Memory B cell (primary cell): ENCODE data around the gene LAMC1.

ENCODE experiments used
- ATAC-seq: fragments of 150-1000 bp; cut with Tn5 transposase; 2 replicates; pipeline ENCODE4 v1.10.0; 2021; ENCODE audit warnings: low read depth, mild to moderate bottlenecking, moderate library complexity
- DNase-seq, 2 donors: peaks; one replicate each; pipeline ENCODE4 v3.0.0; 2022; ENCODE audit warnings: low spot score in 2 of 2
- H3K27ac Mint-ChIP-seq: one replicate; pipeline ENCODE4 v1.8.0; 2022; ENCODE audit warnings: mild to moderate bottlenecking, moderate library complexity, mixed read lengths
- H3K27me3 Mint-ChIP-seq: one replicate; pipeline ENCODE4 v1.8.0; 2022; ENCODE audit warnings: mixed read lengths
- H3K36me3 Mint-ChIP-seq: one replicate; pipeline ENCODE4 v1.8.0; 2022; ENCODE audit warnings: mild to moderate bottlenecking, mixed read lengths
- H3K4me1 Mint-ChIP-seq: one replicate; pipeline ENCODE4 v1.8.0; 2022; ENCODE audit warnings: mixed read lengths
- H3K4me3 Mint-ChIP-seq: one replicate; pipeline ENCODE4 v1.8.0; 2022; ENCODE audit warnings: mild to moderate bottlenecking, moderate library complexity, mixed read lengths
- H3K9me3 Mint-ChIP-seq: one replicate; pipeline ENCODE4 v1.8.0; 2022; ENCODE audit warnings: mixed read lengths

LAMC1 gene

DNA sequence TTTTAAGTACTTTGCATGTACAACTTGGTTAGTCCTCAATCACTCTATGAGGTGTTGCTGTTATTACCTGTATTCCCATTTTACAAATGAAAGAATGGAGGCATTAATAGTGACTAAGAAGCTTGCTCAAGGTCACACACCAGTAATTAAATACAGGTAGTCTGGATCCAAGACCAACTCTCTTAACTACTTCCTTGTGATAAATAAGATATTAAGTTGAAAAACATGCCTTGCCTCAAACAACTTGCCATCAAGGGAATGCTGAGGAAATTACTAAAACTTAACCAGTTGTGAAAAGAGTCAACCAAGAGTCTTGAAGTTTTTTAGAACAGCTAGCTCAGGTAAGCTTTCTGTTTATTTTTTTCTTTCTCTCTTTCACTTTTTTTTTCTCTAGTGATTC is 21.0 kb upstream of the LAMC1 start:
- ATAC-seq (no peak), DNase-seq (no peak)
- H3K4me3 Mint-ChIP-seq, result no peak overlapping the region
- H3K4me1 Mint-ChIP-seq, result no peaks in the 10 kb centered on the region
- H3K27ac Mint-ChIP-seq, result no peak overlapping the region
- no peaks in the 10 kb centered on the region for H3K9me3 Mint-ChIP-seq
- H3K36me3 Mint-ChIP-seq, result no peaks in the 10 kb centered on the region
- peaks cover 11% of the 10 kb centered on the region for H3K27me3 Mint-ChIP-seq

DNA sequence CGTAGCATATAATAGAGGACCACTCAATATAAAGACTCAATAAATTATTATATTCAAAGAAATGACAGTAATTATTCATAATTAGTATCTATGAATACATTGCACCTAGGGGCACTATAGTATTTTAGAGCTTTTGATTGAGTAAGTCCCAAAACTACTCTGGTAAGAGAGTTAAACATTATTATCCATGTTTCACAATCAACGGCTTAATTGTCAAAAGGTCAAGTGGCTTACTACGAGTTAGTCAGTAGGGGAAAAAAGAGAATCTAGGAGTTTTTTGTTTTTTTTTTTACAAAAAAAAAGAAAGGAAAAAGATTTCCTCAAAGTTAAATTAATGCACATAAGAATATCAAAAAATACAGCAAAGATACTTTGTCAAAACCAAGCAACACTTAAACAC is 20.4 kb upstream of the LAMC1 start:
- Mint-ChIP-seq H3K36me3 (no peaks in the 10 kb centered on the region), H3K4me3 (no peak overlapping the region), H3K4me1 (no peaks in the 10 kb centered on the region), H3K27ac (no peak overlapping the region), H3K9me3 (no peaks in the 10 kb centered on the region), H3K27me3 (peaks cover 13% of the 10 kb centered on the region)
- DNase-seq (no peak), ATAC-seq (no peak)

DNA sequence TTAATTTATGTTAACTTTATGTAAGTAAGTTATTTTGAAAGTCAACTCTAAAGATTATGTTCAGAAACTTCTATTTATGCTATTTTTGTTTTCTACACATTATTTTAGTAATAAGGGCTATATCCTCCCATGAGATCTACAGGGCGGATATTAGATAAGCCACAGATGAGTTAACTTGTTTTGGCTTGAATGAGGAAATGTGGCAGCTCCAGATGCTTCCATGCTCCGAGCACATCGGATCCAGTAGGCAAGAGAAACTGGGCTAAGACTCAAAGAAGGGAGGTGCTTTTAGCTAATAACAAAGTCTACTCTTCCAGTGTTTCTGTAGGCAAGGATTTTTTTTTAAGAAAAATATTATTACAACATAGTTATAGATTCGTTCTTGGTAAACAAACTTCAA is 20.0 kb upstream of the LAMC1 start:
- Mint-ChIP-seq H3K27me3 (peaks cover 13% of the 10 kb centered on the region), H3K4me3 (no peak overlapping the region), H3K27ac (no peak overlapping the region), H3K4me1 (no peaks in the 10 kb centered on the region), H3K36me3 (no peaks in the 10 kb centered on the region), H3K9me3 (no peaks in the 10 kb centered on the region)
- DNase-seq (no peak), ATAC-seq (no peak)

DNA sequence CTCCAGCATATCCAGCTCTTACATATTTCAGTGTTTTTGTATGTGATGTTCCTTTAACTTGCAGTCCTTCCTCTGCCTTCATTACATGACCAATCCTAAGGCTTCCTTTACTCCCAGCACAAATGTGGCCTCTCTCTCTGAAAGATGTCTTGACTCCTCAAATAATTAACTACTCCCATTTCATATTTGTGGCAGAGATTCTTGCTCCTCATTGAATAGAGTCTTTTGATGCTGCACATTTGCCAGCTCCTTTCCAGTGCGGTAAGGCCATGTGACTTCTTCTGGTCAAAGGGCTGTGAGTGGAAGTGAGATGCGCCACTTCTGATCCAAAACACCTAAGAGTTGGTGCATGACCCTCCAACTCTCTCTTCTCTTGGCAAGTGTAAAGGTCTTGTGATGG is 19.1 kb upstream of the LAMC1 start:
- Mint-ChIP-seq H3K4me1 (no peaks in the 10 kb centered on the region), H3K4me3 (no peak overlapping the region), H3K36me3 (no peaks in the 10 kb centered on the region), H3K27me3 (peaks cover 13% of the 10 kb centered on the region), H3K27ac (no peak overlapping the region), H3K9me3 (no peaks in the 10 kb centered on the region)
- ATAC-seq (no peak), DNase-seq (no peak)

DNA sequence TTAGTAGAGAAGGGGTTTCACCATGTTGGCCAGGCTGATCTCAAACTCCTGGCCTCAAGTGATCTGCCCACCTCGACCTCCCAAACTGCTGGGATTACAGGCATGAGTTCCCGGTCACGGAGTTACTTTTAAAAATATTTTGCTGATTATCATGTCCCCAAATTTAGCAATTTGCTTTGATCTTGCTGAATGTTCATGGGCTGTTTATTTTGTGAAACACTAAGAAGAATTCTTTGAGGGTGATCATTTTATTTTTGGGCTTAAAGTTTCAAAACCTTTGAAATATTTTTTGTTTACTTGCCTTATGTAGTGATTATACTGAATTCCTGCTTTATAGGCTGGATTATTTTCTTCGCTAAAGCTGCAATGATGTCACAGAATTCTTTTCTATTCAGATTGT is 11.4 kb upstream of the LAMC1 start:
- no peak overlapping the region for H3K4me3 Mint-ChIP-seq
- no peak for ATAC-seq
- peaks cover 8% of the 10 kb centered on the region for H3K27me3 Mint-ChIP-seq
- no peak overlapping the region for H3K27ac Mint-ChIP-seq
- DNase-seq, result no peak
- H3K36me3 Mint-ChIP-seq, result no peaks in the 10 kb centered on the region
- peaks cover 8% of the 10 kb centered on the region for H3K9me3 Mint-ChIP-seq
- H3K4me1 Mint-ChIP-seq, result no peaks in the 10 kb centered on the region

DNA sequence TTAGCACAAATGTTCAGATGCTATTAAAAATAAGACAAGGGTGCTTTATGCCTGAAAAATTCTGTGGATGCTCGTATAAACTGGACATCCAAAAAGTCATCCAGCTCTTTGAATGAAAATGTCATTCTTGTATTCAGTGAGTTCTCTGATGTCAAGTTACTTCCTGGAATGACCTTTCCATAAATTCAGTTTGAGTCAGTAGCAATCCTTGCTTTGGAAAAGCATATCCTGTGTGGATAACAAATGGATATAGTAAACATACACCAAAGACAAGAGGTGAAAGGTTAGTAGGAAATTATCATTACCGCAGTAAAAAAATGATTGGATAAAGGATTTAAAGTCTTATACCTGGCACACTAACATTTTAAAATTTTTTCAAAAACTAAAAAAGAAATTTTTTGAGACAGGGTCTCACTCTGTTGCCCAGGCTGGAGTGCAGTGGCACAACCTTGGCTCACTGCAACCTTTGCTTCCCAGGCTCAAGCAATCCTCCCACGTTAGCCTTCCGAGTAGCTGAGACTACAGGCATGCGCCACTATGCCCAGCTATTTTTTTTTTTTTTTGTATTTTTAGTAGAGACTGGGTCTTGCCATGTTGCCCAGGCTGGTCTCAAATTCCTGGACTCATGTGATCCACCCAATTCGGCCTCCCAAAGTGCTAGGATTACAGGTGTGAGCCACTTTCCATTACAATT is 10.8 kb upstream of the LAMC1 start:
- Mint-ChIP-seq H3K4me3 (no peak overlapping the region), H3K36me3 (no peaks in the 10 kb centered on the region), H3K27ac (no peak overlapping the region), H3K27me3 (peaks cover 7% of the 10 kb centered on the region), H3K4me1 (no peaks in the 10 kb centered on the region), H3K9me3 (peaks cover 8% of the 10 kb centered on the region)
- ATAC-seq, result no peak
- no peak for DNase-seq

DNA sequence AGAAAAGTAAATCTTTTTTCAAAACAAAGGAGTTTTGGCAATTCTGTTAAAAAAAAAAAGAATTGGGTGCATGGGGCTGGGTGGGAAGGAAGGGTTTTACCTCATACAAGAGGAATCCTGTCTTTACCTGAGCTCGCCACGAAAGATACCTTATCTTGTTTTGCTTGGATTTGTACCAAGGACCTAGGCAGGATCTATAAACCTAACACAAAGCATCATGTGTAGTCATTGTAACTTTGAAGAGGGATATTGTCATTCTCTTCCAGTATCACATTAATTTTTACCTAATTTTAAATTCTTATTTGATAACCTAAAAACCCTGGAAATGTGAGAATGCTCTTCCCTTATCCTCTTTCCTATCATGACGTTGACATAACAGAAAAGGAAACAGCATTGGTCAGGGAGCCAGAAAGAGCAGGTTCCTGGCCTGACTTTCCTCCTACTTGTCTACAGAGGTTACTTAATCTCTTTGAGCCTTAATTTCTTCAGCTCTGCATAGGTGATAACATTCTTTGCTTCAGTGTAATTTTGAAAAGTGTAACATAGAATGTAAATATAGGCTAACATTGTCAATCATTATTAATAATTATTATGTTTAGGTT is 4.0 kb upstream of the LAMC1 start:
- no peak for ATAC-seq
- H3K4me1 Mint-ChIP-seq, result peaks cover 11% of the 10 kb centered on the region
- no peak for DNase-seq

DNA sequence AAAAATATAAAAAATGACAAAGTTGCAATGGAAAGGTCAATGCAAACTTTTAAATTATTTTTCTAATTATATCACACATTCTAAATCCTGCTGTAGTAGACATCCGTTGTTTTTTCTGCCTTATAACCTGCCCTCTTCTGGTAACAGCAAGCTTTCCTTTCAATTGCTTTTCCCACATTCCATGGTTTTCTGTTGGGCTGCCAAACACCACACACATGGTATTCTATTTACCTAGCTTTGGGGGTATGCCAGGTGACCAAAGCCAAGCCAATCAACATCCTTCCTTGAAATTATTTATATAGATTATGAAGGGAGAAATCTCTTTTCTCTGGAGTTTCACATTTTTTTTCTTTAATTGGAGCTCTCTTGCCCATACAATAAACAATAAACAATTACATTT is 3.4 kb upstream of the LAMC1 start:
- ATAC-seq (no peak), DNase-seq (no peak)
- Mint-ChIP-seq H3K9me3 (no peaks in the 10 kb centered on the region), H3K4me1 (peaks cover 17% of the 10 kb centered on the region), H3K4me3 (no peak overlapping the region), H3K36me3 (no peaks in the 10 kb centered on the region), H3K27me3 (peaks cover 4% of the 10 kb centered on the region), H3K27ac (no peak overlapping the region)

More for the DNA sequence above, 4.0 kb upstream of the LAMC1 start:
- Mint-ChIP-seq H3K27me3 (peaks cover 4% of the 10 kb centered on the region), H3K4me3 (no peak overlapping the region), H3K9me3 (no peaks in the 10 kb centered on the region), H3K27ac (no peak overlapping the region), H3K36me3 (no peaks in the 10 kb centered on the region)

DNA sequence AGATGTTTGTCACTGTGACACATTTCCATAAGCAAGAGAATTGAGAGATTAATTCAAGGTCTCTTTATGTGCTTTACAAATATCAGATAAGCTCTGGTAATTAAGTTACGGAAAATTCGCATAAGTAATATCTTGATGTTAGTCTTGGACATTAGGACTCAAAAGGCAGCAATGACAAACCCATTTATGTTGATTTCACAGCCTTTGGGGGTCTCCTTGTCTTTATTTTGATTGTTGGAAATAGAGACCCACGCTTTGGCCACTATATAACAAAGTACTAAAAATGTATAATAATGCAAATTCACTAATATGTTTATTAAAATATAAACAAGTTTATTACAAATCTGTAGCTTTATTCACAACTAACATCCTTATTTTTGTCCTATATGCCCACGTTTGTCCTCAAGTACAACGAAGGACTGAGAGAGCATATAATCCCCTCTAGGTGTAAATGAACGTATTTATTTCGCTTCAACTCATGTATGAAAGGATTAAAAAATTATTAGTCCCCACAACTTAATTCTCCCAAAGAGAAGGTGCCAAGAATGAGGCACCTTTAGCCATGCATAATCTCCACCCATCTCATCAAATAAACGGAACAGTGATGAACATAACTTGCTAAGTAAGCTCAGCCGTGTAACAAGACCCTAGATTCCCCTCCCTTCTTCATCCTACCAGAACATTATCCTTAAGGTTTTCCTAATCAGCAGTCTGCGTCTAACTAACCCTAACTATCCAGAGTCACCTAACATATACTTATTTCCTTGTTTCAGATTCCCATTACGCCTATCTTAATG is 1.6 kb upstream of the LAMC1 start:
- ATAC-seq (no peak), DNase-seq (no peak)
- Mint-ChIP-seq H3K9me3 (no peaks in the 10 kb centered on the region), H3K36me3 (no peaks in the 10 kb centered on the region), H3K4me3 (peak overlapping the region; percentile 83), H3K27me3 (peaks cover 4% of the 10 kb centered on the region), H3K4me1 (peaks cover 24% of the 10 kb centered on the region), H3K27ac (peak overlapping the region; percentile 1)

DNA sequence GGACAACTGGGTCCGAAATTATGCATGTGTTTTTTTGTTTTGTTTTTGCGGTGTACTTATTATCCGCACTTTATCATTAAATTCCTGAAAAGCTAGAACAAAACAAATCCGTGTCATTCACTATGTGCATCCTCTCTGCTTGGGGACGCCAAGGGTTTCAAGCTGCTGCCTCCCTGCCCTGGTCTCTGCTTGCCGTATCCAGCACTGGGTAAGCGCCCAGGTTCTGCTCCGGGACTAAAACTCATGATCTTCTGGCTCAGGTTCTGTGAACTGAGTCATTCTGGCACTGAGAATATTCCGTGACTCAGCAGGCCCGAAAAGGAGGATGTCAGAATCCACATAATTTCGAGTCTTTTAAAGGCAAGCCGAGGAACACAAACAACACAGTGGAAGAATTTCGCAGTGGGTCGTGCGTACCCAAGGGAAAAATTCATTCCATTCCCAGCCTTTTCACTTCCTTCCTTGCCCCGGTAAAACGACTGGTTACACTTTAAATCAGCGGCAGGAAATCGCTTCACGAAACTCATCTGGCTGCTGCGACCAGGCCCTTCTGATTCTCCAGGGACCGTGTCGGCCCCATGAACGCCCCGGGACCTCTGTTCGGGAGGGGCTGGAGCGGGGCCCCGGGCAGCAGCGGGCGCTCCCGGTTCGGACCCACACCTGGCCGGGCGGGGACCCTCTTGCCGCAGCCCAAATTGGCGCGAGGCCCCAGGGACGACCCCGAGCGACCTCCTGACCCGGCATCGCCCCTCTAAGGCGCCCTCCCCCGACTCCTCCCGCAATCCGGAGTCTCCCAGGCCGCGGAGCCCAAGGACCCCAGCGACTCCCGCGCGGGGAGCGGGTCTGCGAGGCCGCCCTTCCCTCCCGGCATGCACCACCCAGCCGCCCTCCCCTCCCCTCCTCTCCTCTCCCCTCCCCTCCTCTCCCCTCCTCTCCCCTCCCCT is 746 bp upstream of the LAMC1 start:
- ATAC-seq, result peak; percentile 32
- peak overlapping the region; percentile 83 for H3K4me3 Mint-ChIP-seq

DNA sequence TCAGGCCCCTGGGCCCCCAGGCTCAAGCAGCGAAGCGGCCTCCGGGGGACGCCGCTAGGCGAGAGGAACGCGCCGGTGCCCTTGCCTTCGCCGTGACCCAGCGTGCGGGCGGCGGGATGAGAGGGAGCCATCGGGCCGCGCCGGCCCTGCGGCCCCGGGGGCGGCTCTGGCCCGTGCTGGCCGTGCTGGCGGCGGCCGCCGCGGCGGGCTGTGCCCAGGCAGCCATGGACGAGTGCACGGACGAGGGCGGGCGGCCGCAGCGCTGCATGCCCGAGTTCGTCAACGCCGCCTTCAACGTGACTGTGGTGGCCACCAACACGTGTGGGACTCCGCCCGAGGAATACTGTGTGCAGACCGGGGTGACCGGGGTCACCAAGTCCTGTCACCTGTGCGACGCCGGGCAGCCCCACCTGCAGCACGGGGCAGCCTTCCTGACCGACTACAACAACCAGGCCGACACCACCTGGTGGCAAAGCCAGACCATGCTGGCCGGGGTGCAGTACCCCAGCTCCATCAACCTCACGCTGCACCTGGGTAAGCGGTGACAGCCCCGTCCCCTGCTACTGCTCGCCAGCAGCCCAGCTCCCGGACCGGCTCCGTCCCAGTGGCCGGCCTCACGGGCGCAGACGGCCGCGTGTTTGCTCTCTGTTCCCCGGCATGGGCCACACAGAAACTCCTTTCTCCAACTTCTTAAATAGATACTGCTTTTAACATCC is 539 bp downstream of the LAMC1 start:
- H3K4me1 Mint-ChIP-seq, result peaks cover 24% of the 10 kb centered on the region
- H3K27me3 Mint-ChIP-seq, result peaks cover 1% of the 10 kb centered on the region
- peak overlapping the region; percentile 23 for H3K27ac Mint-ChIP-seq
- peak; percentile 56 to 68 for DNase-seq
- peak overlapping the region; percentile 94 for H3K4me3 Mint-ChIP-seq
- H3K9me3 Mint-ChIP-seq, result no peaks in the 10 kb centered on the region
- ATAC-seq, result peak; percentile 83
- H3K36me3 Mint-ChIP-seq, result peaks cover under 1% of the 10 kb centered on the region

More for the DNA sequence above, 746 bp upstream of the LAMC1 start:
- DNase-seq, result peak; percentile 20 to 57
- H3K9me3 Mint-ChIP-seq, result no peaks in the 10 kb centered on the region
- H3K36me3 Mint-ChIP-seq, result no peaks in the 10 kb centered on the region
- peaks cover 24% of the 10 kb centered on the region for H3K4me1 Mint-ChIP-seq
- peak overlapping the region; percentile 1 for H3K27ac Mint-ChIP-seq
- H3K27me3 Mint-ChIP-seq, result peaks cover 1% of the 10 kb centered on the region

DNA sequence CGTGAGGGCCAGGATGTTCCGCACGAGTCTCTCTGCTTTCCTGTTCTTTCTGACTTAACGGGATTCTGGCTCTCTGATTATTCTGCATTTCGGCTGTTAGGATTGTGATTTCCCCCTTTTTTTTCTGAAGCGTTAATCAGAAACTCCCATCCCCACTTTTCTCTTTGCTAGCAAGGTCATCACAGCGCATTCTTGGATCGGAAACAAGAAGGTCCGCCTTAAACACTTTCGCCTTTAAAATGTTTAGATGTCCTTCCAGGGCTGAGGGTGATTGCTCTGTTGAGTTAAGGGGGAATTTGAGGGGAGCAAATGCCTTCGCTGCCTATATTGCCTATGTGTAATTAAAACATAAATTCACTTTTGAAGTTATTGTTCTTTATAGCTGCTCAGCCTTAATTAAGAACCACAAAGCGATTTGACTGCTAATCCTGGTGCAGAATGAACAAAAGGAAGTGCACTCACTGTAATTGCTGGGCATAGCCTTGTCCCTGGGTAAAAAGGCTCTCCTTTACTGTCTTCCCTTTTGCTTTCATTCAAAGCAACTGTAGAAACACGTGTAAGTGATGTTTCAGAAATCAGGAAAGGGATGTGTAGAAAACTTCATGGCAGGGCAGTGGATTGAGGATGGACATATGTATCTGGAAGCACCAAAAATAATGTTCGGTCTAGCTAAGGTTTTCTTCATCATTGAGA is 1.2 kb downstream of the LAMC1 start:
- H3K4me1 Mint-ChIP-seq, result peaks cover 30% of the 10 kb centered on the region
- H3K4me3 Mint-ChIP-seq, result peak overlapping the region; percentile 94
- H3K36me3 Mint-ChIP-seq, result peaks cover 6% of the 10 kb centered on the region
- H3K27ac Mint-ChIP-seq, result peak overlapping the region; percentile 23
- ATAC-seq (no peak), DNase-seq (no peak)
- no peaks in the 10 kb centered on the region for H3K9me3 Mint-ChIP-seq
- peaks cover 3% of the 10 kb centered on the region for H3K27me3 Mint-ChIP-seq

DNA sequence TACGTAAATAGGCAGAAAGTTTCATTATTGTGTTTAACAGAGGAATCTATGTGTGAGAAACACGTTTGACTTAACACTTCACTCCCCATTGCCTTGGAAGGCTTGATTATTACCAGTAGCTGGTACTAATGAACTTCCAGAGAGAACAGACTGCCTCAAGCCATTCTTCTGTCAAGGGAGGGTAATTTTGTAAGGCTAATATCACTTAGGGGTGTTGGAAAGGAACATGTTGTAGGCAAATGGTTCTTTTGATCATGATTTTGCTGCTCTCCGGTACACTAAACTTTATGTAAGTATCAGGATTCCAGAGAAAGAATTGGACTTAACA is 1.8 kb downstream of the LAMC1 start:
- Mint-ChIP-seq H3K27ac (no peak overlapping the region), H3K4me1 (peaks cover 32% of the 10 kb centered on the region), H3K36me3 (peaks cover 7% of the 10 kb centered on the region), H3K4me3 (peak overlapping the region; percentile 94), H3K27me3 (peaks cover 4% of the 10 kb centered on the region), H3K9me3 (no peaks in the 10 kb centered on the region)
- ATAC-seq, result no peak
- no peak for DNase-seq
